ENCODE results near the gene SLC4A2.
"Not testable (repeated sequence)": the region's sequence is repeated elsewhere in the genome, so short reads cannot be mapped to it uniquely, and the experiment has no call there.

The SLC4A2 gene, protein sequence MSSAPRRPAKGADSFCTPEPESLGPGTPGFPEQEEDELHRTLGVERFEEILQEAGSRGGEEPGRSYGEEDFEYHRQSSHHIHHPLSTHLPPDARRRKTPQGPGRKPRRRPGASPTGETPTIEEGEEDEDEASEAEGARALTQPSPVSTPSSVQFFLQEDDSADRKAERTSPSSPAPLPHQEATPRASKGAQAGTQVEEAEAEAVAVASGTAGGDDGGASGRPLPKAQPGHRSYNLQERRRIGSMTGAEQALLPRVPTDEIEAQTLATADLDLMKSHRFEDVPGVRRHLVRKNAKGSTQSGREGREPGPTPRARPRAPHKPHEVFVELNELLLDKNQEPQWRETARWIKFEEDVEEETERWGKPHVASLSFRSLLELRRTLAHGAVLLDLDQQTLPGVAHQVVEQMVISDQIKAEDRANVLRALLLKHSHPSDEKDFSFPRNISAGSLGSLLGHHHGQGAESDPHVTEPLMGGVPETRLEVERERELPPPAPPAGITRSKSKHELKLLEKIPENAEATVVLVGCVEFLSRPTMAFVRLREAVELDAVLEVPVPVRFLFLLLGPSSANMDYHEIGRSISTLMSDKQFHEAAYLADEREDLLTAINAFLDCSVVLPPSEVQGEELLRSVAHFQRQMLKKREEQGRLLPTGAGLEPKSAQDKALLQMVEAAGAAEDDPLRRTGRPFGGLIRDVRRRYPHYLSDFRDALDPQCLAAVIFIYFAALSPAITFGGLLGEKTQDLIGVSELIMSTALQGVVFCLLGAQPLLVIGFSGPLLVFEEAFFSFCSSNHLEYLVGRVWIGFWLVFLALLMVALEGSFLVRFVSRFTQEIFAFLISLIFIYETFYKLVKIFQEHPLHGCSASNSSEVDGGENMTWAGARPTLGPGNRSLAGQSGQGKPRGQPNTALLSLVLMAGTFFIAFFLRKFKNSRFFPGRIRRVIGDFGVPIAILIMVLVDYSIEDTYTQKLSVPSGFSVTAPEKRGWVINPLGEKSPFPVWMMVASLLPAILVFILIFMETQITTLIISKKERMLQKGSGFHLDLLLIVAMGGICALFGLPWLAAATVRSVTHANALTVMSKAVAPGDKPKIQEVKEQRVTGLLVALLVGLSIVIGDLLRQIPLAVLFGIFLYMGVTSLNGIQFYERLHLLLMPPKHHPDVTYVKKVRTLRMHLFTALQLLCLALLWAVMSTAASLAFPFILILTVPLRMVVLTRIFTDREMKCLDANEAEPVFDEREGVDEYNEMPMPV

DNA sequence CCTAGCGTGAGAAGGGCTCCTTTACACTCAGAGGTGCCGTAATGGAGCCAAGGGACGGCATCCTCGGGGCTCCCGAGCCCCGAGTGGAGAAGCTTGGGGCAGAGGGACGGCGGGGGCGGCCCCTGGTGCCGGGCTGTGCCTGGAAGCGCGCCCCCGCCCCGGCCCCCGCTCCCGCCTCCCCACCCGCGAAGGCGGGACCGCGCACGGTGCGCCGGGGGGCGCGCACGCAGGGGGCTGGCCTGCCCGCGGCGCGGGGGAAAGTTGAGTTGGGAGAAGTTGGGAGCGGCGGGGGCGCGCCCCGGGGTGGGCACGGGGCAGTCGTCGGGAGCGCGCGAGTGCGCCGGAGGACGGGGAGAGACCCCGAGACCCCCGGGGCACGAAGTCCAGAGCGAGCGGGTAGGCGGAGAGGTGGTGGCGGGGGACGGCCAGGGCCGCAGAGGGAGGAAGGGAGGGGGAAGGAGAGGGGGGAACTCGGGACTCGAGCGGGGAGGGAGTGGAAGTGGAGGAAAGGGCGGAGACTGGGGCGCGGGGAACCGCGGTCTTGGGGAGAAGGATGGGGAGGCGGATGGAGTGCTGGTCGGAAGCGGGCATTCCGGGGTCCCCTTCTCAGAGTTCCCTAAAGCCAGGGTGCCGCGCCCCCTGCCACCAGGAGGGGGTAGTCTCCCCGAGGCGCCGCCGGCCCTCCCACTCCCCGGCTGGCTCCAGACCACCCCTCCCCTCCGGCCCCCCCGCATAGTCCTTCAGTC, at the start of gene SLC4A2:
SLC4A2 (plus strand) TSS at position 223 of the 746 bp plus-strand sequence. CDS start 2,399 bp downstream, outside the sequence.
- peak; percentile 65 for DNase-seq

DNA sequence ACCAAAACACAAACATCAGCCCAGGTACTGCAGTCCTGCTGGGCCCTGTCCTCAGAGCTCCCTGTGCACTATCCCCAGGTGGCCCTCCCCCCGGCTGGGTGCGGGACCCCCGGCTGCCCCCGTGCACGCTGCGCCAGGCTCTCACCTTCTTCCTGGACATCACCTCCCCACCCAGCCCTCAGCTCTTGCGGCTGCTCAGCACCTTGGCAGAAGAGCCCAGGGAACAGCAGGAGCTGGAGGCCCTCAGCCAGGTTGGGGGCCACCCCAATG, 49.4 kb upstream of the SLC4A2 start:
- no peak for DNase-seq

DNA sequence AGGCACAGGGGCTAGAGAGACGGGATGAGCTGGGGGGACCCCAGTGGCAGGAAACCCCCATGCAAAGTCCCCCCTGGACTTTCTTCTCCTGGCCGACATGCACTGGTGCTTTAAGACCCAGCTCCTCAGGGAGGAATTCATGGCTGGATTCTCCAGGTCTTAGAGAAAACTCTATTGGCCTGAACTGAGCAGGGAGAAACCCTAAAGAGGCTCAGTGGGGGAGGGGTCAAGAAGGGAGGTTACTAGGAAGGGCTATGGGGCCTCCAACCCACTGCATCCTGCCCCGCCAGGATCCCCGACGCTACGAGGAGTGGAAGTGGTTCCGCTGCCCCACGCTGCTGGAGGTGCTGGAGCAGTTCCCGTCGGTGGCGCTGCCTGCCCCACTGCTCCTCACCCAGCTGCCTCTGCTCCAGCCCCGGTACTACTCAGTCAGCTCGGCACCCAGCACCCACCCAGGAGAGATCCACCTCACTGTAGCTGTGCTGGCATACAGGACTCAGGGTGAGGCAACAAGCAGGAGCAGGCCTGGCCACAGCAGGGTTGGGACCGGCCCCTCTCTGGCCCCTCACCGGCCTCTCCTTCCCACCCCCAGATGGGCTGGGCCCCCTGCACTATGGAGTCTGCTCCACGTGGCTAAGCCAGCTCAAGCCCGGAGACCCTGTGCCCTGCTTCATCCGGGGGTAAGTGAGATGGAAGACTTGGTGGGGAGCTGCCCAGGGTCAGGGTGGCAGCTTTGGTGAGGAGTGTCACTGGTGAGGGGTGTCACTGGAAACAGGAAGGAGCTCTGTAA, 48.9 kb upstream of the SLC4A2 start:
- no peak for DNase-seq

DNA sequence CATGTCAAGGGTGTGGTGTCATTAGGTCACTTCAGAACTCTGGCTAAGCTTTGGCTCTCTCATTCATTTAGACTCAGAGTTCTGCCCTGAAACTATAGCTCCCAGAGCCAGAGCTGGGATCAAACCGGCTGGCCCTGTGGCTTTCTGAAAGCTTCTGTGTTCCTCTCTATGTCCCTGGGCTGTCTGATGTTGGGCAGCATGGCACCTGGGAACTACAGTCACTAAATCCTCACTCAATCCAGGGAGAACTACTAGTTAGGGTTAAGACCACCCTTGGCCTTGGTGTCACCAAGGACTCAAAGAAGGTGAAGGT, 48.3 kb upstream of the SLC4A2 start:
- DNase-seq, result no peak

DNA sequence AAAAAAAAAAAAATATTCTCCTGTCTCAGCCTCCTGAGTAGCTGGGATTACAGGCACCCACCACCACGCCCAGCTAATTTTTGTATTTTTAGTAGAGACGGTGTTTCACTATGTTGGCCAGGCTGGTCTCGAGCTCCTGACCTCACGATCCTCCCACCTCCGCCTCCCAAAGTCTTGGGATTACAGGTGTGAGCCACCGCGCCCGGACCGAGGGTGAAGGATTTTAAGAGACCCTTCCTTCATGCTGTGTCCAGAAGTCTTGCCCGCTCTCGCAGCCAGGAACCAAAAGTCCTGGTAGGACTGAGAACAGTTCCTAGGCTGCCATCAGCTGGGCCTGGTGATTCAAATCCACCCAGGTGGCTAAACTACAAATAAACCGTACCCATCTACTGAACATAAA, 47.8 kb upstream of the SLC4A2 start:
- not testable (repeated sequence) for DNase-seq

DNA sequence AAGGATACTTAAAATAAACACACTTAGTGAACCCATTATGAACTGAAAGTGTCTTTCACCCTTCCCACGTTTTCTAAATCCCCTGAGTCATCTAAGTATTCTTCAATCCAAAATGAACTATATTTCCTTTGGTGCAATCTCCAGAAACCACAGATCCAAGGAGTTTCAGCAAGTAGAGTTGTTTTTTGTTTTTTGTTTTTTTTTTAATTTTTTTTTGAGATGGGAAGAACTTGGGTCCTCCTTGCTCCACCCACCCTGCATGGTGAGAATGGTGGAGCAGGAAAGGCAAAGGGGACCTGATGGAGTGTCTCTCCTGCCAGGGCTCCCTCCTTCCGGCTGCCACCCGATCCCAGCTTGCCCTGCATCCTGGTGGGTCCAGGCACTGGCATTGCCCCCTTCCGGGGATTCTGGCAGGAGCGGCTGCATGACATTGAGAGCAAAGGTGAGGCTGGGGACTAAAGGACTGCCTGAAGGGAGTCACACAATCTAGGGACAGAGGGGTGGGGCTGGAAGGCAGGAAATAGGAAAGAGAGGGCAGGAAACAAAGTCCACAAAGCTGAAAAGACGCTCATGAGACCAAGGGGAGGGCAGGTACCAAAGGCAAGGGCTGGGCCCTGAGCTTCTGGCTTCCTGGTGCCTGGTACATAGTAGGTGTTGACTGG, 47.2 kb upstream of the SLC4A2 start:
- no peak for DNase-seq

DNA sequence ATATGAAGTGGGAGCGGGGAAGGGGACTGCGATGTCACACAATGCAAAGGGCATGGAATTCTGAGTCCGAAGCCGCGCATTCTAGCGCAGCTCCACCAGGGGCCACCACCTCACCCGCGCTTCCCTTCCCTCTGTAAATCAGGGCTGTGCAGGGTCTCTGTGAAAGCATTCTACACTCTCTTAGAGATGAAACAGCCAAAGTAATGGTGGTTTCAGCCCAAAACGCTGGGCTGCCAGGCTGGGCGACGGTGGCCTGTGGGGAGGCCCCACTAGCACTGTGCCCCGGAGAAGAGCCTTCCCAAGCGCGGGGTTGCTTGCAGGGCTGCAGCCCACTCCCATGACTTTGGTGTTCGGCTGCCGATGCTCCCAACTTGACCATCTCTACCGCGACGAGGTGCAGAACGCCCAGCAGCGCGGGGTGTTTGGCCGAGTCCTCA, 46.5 kb upstream of the SLC4A2 start:
- DNase-seq, result no peak

DNA sequence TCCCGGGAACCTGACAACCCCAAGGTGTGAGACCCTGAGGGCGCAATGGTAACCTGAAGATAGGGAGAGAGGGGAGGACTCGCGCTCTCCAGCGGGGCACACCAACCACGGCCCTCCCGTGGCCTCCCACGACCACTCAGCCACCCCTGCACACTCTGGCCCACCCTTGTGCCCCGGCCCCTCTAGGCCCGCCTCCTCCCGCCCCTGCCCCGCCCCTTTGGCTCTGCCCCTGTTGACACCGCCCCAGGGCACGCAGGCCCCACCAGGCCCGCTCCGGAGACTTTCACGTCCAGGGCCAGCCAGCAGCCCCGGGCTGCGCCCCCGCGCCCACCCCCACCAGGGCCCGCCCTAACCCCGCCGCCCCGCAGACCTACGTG, 46.0 kb upstream of the SLC4A2 start:
- no peak for DNase-seq

DNA sequence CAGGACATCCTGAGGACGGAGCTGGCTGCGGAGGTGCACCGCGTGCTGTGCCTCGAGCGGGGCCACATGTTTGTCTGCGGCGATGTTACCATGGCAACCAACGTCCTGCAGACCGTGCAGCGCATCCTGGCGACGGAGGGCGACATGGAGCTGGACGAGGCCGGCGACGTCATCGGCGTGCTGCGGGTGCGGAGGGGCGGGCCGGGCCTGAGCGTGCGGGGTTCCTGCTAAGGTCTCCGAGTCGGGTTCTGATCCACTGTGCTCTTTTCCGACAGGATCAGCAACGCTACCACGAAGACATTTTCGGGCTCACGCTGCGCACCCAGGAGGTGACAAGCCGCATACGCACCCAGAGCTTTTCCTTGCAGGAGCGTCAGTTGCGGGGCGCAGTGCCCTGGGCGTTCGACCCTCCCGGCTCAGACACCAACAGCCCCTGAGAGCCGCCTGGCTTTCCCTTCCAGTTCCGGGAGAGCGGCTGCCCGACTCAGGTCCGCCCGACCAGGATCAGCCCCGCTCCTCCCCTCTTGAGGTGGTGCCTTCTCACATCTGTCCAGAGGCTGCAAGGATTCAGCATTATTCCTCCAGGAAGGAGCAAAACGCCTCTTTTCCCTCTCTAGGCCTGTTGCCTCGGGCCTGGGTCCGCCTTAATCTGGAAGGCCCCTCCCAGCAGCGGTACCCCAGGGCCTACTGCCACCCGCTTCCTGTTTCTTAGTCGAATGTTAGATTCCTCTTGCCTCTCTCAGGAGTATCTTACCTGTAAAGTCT, 45.5 kb upstream of the SLC4A2 start:
- peak; percentile 81 for DNase-seq

DNA sequence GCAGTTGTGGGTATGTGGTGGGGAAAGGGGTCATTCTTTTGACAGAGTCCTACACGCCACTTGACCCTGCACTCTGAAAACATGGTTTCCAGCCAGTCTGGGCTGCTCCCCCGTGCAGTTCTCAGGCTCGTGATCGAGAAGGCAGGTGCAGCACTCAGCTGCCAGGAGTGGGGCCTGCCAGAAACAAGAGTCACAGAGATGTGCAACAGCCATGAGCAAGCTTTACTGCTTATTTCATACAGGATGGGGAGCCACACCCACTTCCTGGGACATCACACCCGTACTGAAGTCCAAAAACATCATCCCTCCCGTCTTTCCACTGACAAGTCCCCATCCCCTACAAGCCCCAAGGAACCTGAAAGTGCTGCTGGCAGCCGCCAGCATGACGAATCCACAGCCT, 44.4 kb upstream of the SLC4A2 start:
- no peak for DNase-seq

DNA sequence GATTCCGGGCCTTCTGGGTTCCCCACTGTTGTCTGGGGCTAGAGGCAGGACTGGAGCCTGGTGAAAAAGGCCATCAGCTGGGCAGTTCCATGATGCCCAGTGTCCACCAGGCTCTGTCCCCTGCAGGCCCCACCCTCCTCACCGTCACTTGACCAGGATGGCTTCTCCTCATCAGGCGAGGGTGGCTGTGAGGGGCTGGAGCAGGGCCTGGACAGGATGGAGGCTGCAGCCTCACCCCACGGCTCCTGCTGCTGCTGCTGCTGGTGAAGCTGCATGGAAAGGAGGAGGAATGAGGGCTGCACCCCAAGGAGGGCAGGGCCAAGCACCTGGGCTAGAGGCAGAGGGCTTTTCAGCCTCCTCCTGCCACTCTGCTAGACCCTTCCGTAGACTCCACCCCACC, 43.4 kb upstream of the SLC4A2 start:
- DNase-seq, result no peak

DNA sequence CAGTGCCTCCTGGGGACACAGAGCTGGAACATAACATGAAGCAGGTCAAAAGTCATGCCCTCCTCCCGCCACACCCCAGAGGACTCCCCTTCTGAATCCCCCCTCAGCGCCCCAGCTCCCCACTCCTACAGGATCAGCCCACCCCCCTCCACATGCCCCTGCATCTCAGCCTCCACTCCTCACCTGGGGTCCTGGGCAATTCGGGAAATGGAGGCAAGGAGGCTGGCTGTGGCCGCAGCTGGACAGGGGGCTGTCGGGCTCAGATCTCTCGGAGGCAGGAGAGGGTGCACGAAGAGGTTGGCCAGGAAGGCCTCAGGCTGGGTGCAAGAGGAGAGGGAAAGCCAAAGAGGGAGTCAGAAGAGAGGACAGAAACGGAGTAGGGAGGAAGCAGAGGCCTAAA, 42.9 kb upstream of the SLC4A2 start:
- no peak for DNase-seq

DNA sequence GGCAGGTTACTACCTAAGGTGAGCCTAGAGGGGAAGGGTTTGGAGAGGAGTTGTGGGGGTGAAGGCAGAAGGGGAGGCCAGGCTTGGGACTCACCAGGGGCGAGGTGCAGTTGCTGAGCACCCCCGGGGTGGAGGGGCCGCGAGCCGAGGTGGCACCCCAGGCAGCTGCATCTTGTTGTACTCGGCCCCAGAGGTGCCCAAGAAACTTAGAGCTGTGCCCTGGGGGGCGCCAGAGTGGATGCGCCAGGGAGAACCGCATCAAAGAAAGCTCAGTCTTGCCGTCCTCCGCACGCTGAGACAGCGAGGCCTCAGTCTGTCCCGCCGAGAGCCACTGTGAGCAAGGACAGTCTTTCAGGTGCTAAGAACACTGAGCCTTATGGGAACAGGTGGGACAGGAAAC, 42.4 kb upstream of the SLC4A2 start:
- no peak for DNase-seq

DNA sequence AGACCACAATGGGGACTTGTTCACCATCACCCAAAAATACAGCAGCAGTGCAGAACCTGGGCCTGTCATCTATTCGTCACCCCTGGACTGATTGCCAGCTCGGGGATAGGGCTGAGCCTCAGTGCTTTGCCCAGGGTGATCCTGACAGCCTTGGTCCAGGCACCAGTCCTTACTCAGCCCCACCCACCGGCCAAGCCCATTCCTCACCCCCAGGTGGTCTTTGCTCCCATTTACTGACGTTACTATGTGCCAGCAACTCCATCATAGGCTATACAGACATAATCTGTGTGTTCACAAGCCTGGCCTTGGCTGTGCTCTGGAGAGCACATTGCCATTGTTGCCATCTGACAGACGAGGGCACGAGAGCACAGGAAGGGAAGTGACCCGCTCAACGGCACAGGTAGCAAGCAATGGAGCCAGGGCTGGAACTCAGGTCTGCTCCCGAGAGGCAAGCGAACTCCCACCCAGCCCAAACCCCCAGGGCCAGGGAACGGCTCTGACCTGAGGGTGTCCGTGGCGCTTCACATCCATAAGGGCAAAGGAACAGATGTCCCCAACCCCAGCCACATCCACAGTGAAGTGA, 41.9 kb upstream of the SLC4A2 start:
- no peak for DNase-seq

DNA sequence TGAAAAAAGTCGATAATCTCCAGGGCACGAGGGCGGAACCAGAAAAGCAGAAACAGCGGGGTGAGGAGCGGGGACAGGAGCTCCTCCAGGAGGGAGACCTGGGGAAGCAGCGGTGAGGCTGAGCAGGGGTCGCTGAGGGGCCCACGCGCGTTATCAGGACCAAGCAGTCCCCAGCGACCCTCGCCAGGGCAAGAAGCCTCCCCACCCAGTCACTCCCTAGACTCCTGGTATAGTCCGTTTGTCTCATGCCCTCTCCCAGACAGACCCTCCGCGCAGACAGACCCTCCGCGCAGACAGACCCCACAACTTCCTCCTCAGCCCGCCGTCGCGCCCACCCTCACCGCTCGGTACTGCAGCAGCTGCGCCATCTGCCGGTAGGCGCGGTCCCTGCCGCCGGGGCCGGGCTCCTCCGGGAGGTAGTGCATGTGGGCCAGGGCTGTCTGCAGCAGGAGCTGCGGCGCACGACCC, 41.4 kb upstream of the SLC4A2 start:
- DNase-seq, result peak; percentile 67

DNA sequence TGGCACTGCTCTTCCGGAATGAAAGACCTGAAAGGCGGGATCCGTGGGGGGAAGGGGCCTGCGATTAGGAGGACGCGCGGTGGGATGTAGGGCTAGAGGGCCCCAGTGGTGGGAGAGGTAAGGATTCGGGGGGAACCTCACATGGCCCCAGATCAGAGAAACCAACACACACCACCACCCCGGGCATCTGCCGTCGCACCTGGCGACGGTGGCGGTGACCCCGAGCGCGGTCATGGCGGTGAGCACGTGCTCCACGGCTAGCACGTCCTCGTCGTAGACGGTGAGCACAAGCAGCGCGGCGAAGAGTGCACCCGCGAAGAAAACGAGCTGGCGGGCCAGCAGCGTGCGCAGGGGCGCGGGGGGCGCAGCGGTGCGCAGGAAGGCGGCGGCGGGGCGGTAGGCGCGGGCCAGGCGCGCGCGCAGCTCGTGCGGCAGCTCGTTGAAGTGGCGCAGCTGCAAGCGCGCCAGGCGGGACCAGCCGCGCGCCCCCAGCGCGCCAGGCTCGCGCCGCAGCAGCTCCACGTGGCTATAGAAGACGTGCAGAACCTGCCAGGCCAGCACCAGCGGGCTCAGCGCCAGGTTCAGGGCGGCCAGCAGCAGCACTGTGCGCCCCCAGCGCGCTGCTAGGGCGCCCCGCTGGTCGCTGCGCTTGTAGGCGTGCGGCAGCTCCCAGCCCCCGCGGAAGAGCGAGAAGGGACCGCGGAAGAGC, 40.8 kb upstream of the SLC4A2 start:
- DNase-seq, result peak; percentile 30

DNA sequence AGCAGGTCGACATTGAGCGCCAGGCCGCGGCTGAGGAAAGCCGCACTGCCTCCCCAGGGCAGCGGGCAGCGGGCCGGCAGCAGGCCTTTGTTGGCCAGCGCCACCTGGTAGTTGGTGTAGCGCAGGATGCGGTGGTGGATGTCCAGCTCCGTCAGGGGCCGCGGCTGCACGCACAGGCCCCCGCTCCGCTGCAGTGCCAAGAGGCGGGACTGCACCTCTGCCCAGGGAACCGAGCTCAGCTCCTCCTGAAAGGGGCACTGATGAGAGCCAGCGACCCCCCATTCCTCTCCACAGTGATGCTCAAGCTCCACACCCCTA, 40.3 kb upstream of the SLC4A2 start:
- DNase-seq, result no peak

DNA sequence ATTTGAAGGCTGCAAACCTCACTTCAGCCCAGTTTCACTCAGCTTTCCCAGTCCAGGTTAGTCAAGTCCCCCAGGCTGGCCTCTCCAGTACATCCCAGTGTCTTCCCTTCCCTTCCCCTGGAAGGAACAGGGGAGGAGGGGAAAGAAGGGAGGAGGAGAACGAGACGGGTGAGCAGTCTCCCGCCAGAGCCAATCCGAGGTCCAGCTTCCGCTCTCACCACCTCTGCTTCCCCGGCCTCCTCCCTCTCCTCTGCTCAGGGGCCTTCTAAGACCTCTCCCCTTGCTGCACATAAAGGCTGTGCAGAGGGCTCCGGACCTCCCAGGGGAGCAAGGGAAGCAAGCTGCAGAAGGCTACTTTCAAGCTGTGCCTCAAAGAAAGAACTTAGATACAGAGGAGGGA, 39.2 kb upstream of the SLC4A2 start:
- no peak for DNase-seq

DNA sequence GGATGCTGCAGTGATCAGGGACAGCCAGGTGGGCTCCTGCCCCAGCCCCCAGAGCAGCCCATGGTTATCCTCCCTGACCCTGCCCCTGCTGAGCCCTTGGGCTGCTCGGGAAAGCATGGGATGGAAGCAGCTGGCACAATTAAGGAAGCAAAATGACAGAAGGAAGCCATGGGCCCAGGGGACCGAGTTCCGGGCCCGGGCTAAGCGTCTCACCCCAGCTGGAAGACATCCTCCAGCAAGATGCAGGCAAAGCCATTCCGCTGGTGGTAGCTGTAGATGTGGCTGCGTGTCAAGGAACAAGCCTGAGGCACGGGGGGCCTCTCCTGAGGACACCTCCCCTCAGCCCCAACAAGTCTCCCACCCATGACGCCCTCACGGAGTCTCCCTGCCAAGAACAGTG, 36.2 kb upstream of the SLC4A2 start:
- no peak for DNase-seq

Measured in activated effector memory CD4-positive, alpha-beta T cell treated with Interleukin-2 at 50 U/mL for 16 hours (primary cell).